ENCODE measurements around the gene CBX3.
"Not testable (repeated sequence)": the region's sequence is repeated elsewhere in the genome, so short reads cannot be mapped to it uniquely, and the experiment has no call there.

Gene CBX3

GRCh38 chr7:26165950-26166683, 35.4 kb upstream of the CBX3 start:
- peak overlapping the region; percentile 51 for H3K4me3 Mint-ChIP-seq

DNA sequence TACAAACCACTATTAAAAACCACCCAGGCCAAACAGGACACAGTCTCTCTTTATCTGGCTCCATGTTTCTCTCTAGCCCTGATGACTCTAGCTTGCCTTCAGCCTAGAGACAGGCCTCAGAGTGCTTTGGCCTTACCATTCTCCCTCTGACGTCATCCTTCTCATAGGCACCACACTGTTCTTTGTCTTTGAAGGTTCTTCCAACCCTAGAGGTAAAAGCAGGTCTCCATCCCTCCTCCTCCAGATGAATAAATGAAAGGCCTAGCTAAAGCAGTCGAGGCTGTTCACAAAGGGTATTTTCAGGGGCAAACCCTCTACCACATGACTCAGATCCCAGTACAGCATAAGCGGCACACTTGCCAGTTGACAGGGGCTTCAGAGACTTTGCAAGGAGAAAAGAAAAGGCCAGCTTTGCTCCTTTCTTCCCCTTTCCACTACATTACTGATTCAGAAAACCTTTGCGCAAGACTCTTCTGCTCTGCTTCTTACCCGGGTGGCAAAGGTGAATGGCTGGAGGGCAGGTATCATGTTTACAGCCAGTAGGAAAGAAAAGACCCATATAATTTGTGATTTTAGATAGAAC, 34.8 kb upstream of the CBX3 start:
- peaks cover 60% of the 10 kb centered on the region for H3K4me1 Mint-ChIP-seq (ENCODE audit: low read depth)
- H3K4me3 Mint-ChIP-seq: peak overlapping the region; percentile 51
- H3K9me3 Mint-ChIP-seq: no peaks in the 10 kb centered on the region
- peaks cover 29% of the 10 kb centered on the region for H3K36me3 Mint-ChIP-seq (ENCODE audit: low read depth)
- peak overlapping the region; percentile 81 for H3K27ac Mint-ChIP-seq
- H3K27me3 Mint-ChIP-seq: no peaks in the 10 kb centered on the region

More at GRCh38 chr7:26165950-26166683, 35.4 kb upstream of the CBX3 start:
- peaks cover 24% of the 10 kb centered on the region for H3K36me3 Mint-ChIP-seq (ENCODE audit: low read depth)
- no peaks in the 10 kb centered on the region for H3K9me3 Mint-ChIP-seq
- peaks cover 65% of the 10 kb centered on the region for H3K4me1 Mint-ChIP-seq (ENCODE audit: low read depth)
- H3K27ac Mint-ChIP-seq: peak overlapping the region; percentile 81
- H3K27me3 Mint-ChIP-seq: no peaks in the 10 kb centered on the region

DNA sequence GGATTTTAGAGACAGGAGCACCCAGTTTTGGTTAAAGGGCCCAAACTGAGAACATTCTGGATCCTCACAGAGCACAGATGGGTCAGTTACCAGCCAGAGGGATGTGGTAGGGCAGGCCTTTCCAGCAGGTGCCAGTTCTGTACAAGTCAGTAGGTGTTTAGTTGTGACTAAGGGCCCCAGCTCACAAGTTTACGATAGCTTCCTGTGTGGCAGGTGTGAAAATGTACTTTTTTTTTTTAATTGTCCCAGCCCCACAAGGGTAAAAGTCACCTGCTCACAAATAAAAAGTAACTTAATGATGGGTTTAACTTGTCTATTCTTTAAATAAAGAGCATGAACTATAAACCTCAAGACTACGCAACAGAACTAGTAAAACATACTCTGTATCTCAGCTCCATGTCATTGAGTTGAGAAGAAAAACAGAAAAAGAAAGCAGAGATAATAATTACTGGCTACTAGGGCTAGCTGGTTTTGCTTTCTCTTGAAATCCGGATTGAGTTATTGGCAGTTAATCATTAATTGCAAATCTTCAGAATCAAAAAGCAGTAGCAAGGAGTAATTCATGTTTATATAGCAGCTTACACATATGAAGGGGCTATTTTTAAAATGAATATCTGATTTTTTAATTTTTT, 34.1 kb upstream of the CBX3 start:
- Mint-ChIP-seq H3K27me3 (no peaks in the 10 kb centered on the region), H3K36me3 (ENCODE audit: low read depth) (peaks cover 34% of the 10 kb centered on the region), H3K4me1 (ENCODE audit: low read depth) (peaks cover 53% of the 10 kb centered on the region), H3K27ac (peak overlapping the region; percentile 81), H3K9me3 (no peaks in the 10 kb centered on the region), H3K4me3 (peak overlapping the region; percentile 51)

DNA sequence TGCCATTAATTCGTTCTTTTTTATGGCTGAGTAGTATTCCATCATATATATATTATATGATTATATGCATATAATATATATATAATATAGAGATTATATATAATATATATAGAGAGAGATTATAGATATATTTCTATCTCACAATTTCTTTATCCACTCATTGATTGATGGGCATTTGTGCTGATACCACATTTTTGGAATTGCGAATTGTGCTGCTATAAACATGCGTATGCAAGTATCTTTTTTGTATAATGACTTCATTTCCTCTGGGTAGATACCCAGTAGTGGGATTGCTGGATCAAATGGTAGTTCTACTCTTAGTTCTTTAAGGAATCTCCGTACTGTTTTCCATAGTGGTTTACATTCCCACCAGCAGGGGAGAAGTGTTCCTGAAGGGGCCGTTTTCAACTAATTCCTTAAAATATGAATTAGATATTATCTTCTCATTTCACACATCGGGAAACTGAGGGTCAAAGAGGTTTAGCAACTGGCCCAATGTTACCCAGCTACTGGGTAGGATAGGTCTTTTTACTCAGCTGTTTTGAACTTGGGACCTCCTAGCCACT, 33.0 kb upstream of the CBX3 start:
- H3K36me3 Mint-ChIP-seq (ENCODE audit: low read depth): peaks cover 43% of the 10 kb centered on the region
- no peaks in the 10 kb centered on the region for H3K9me3 Mint-ChIP-seq
- no peak overlapping the region for H3K27ac Mint-ChIP-seq
- H3K4me3 Mint-ChIP-seq: no peak overlapping the region
- H3K4me1 Mint-ChIP-seq (ENCODE audit: low read depth): peaks cover 44% of the 10 kb centered on the region
- H3K27me3 Mint-ChIP-seq: no peaks in the 10 kb centered on the region

DNA sequence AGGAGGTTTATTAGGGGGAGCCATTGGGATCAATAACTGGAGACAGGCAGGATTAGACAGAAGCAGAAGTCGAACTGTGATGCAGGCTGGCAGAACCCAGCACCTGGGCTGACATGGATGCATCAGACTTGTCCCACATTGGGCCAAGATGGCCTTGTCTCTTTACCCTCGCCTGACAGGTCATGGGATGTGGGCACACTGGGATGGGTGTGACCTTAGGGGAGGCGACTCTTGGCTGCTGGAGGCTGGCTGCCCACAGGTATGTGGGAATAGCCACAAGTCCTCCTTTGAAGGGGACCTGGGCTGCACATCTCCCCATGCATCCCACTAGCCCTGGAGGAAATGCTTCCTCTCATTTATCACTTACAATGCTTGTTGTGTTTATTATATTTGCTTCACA, 32.3 kb upstream of the CBX3 start:
- Mint-ChIP-seq H3K9me3 (no peaks in the 10 kb centered on the region), H3K27me3 (no peaks in the 10 kb centered on the region), H3K27ac (no peak overlapping the region), H3K4me3 (no peak overlapping the region), H3K36me3 (ENCODE audit: low read depth) (peaks cover 49% of the 10 kb centered on the region), H3K4me1 (ENCODE audit: low read depth) (peaks cover 43% of the 10 kb centered on the region)

GRCh38 chr7:26170663-26171062, 30.9 kb upstream of the CBX3 start:
- H3K27ac Mint-ChIP-seq: no peak overlapping the region
- H3K27me3 Mint-ChIP-seq: no peaks in the 10 kb centered on the region
- H3K36me3 Mint-ChIP-seq (ENCODE audit: low read depth): peaks cover 46% of the 10 kb centered on the region
- no peak overlapping the region for H3K4me3 Mint-ChIP-seq
- H3K4me1 Mint-ChIP-seq (ENCODE audit: low read depth): peaks cover 33% of the 10 kb centered on the region
- H3K9me3 Mint-ChIP-seq: no peaks in the 10 kb centered on the region

- Mint-ChIP-seq H3K27me3 (no peaks in the 10 kb centered on the region), H3K9me3 (no peaks in the 10 kb centered on the region), H3K4me1 (ENCODE audit: low read depth) (peaks cover 24% of the 10 kb centered on the region), H3K36me3 (ENCODE audit: low read depth) (peaks cover 46% of the 10 kb centered on the region), H3K27ac (no peak overlapping the region), H3K4me3 (no peak overlapping the region)
Measured at GRCh38 chr7:26171601-26172000, 29.9 kb upstream of the CBX3 start.

DNA sequence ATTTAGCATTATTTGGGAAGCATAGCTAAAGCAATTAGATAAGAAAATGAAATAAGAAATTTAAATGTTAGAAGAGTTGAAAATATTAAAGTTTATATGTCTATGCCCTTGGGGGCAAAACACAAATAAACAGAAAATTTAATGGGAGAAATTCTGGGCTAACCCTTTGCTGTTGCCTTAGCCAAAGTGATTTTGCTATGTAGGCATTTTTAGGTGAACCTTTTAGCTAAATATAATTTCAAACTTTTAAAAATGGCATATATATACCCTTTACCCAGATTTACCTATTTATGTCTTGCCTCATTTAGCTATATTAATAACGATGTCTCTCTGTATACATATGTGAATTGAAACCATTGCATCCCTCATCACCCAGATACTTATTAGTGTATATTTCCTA, 29.5 kb upstream of the CBX3 start:
- Mint-ChIP-seq H3K9me3 (no peaks in the 10 kb centered on the region), H3K27ac (no peak overlapping the region), H3K4me1 (ENCODE audit: low read depth) (peaks cover 19% of the 10 kb centered on the region), H3K27me3 (no peaks in the 10 kb centered on the region), H3K4me3 (no peak overlapping the region), H3K36me3 (ENCODE audit: low read depth) (peaks cover 46% of the 10 kb centered on the region)

DNA sequence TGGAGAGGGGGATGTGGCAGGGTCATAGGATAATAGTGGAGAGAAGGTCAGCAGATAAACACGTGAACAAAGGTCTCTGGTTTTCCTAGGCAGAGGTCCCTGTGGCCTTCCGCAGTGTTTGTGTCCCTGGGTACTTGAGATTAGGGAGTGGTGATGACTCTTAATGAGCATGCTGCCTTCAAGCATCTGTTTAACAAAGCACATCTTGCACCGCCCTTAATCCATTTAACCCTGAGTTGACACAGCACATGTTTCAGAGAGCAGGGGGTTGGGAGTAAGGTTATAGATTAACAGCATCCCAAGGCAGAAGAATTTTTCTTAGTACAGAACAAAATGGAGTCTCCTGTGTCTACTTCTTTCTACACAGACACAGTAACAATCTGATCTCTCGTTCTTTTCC, 25.6 kb upstream of the CBX3 start:
- H3K27ac Mint-ChIP-seq, H3K4me3 Mint-ChIP-seq, H3K27me3 Mint-ChIP-seq, H3K9me3 Mint-ChIP-seq: not testable (repeated sequence)
- Mint-ChIP-seq H3K36me3 (ENCODE audit: low read depth) (peaks cover 50% of the 10 kb centered on the region), H3K4me1 (ENCODE audit: low read depth) (peaks cover 23% of the 10 kb centered on the region)

DNA sequence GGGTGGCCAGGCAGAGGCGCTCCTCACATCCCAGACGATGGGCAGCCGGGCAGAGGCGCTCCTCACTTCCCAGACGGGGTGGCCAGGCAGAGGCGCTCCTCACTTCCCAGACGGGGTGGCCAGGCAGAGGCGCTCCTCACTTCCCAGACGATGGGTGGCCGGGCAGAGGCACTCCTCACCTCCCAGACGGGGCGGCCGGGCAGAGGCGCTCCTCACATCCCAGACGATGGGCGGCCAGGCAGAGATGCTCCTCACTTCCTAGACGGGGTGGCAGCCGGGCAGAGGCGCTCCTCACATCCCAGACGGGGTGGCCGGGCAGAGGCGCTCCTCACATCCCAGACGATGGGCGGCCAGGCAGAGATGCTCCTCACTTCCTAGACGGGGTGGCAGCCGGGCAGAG, 24.8 kb upstream of the CBX3 start:
- peaks cover 28% of the 10 kb centered on the region for H3K4me1 Mint-ChIP-seq (ENCODE audit: low read depth)
- H3K4me3 Mint-ChIP-seq, H3K27ac Mint-ChIP-seq, H3K9me3 Mint-ChIP-seq, H3K27me3 Mint-ChIP-seq: not testable (repeated sequence)
- H3K36me3 Mint-ChIP-seq (ENCODE audit: low read depth): peaks cover 48% of the 10 kb centered on the region

DNA sequence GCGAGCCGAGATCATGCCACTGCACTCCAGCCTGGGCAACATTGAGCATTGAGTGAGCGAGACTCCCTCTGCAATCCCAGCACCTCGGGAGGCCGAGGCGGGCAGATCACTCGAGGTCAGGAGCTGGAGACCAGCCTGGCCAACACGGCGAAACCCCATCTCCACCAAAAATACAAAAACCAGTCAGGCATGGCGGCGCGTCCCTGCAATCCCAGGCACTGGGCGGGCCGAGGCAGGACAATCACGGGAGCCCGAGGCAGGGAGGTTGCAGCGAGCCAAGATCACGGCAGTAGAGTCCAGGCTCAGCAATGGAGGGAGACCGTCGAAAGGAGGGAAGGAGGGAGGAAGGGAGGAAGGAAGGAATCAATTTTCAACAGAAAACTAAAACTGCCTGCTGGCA, 24.3 kb upstream of the CBX3 start:
- H3K36me3 Mint-ChIP-seq (ENCODE audit: low read depth): peaks cover 48% of the 10 kb centered on the region
- H3K27me3 Mint-ChIP-seq, H3K9me3 Mint-ChIP-seq, H3K4me3 Mint-ChIP-seq: not testable (repeated sequence)
- H3K4me1 Mint-ChIP-seq (ENCODE audit: low read depth): peaks cover 34% of the 10 kb centered on the region
- peak overlapping the region; percentile 37 for H3K27ac Mint-ChIP-seq

- no peaks in the 10 kb centered on the region for H3K9me3 Mint-ChIP-seq
- peak overlapping the region; percentile 57 for H3K27ac Mint-ChIP-seq
- no peak overlapping the region for H3K4me3 Mint-ChIP-seq
Measured at GRCh38 chr7:26178272-26178960, 23.1 kb upstream of the CBX3 start.

GRCh38 chr7:26179422-26179821, 22.1 kb upstream of the CBX3 start:
- H3K9me3 Mint-ChIP-seq: no peaks in the 10 kb centered on the region
- H3K27me3 Mint-ChIP-seq: no peaks in the 10 kb centered on the region
- no peak overlapping the region for H3K27ac Mint-ChIP-seq
- peaks cover 42% of the 10 kb centered on the region for H3K36me3 Mint-ChIP-seq (ENCODE audit: low read depth)
- no peak overlapping the region for H3K4me3 Mint-ChIP-seq
- peaks cover 39% of the 10 kb centered on the region for H3K4me1 Mint-ChIP-seq (ENCODE audit: low read depth)

More at GRCh38 chr7:26178272-26178960, 23.1 kb upstream of the CBX3 start:
- Mint-ChIP-seq H3K36me3 (ENCODE audit: low read depth) (peaks cover 41% of the 10 kb centered on the region), H3K27me3 (no peaks in the 10 kb centered on the region), H3K4me1 (ENCODE audit: low read depth) (peaks cover 35% of the 10 kb centered on the region)

- Mint-ChIP-seq H3K27ac (peak overlapping the region; percentile 53), H3K36me3 (ENCODE audit: low read depth) (peaks cover 47% of the 10 kb centered on the region), H3K4me1 (ENCODE audit: low read depth) (peaks cover 44% of the 10 kb centered on the region)
Measured at GRCh38 chr7:26179826-26180497, 21.6 kb upstream of the CBX3 start.

More at GRCh38 chr7:26179826-26180497, 21.6 kb upstream of the CBX3 start:
- H3K9me3 Mint-ChIP-seq: no peaks in the 10 kb centered on the region
- H3K4me3 Mint-ChIP-seq: no peak overlapping the region
- H3K27me3 Mint-ChIP-seq: no peaks in the 10 kb centered on the region

Measured in stimulated activated naive CD8-positive, alpha-beta T cell treated with anti-CD3 and anti-CD28 coated beads, Interleukin-15, Interleukin-2, amounts not matched to agents 100 ng/mL and 50 ng/mL, for 24 hours (primary cell).